GM18873 (cell line): Measurements from ENCODE around the gene TAB2.
"Not testable (repeated sequence)": the region's sequence is repeated elsewhere in the genome, so short reads cannot be mapped to it uniquely, and the experiment has no call there.

Source experiments
- ATAC-seq: cut with Tn5 transposase; IDR thresholded peaks from one replicate; pipeline ENCODE4 v1.9.1; 2021; ENCODE audit warnings: mild to moderate bottlenecking, moderate library complexity, moderate number of reproducible peaks; ENCODE audit not compliant: unreplicated experiment, low FRiP score

TAB2 gene

GRCh38 chr6:149436647-149437046, 119.1 kb downstream of the TAB2 start:
- ATAC-seq: no peak

GRCh38 chr6:149437212-149437611, 119.7 kb downstream of the TAB2 start:
- ATAC-seq: no peak

GRCh38 chr6:149438855-149439254, 121.3 kb downstream of the TAB2 start:
- ATAC-seq: no peak

GRCh38 chr6:149439626-149440025, 122.1 kb downstream of the TAB2 start:
- no peak for ATAC-seq

- no peak for ATAC-seq
Observed at GRCh38 chr6:149440735-149441671, 123.5 kb downstream of the TAB2 start.

- no peak for ATAC-seq
Observed at GRCh38 chr6:149441740-149442139, 124.2 kb downstream of the TAB2 start.

- no peak for ATAC-seq
Observed at GRCh38 chr6:149443411-149444181, 126.1 kb downstream of the TAB2 start.

- not testable (repeated sequence) for ATAC-seq
Observed at GRCh38 chr6:149444360-149445094, 127.0 kb downstream of the TAB2 start.

GRCh38 chr6:149445095-149445466, 127.6 kb downstream of the TAB2 start:
- no peak for ATAC-seq

- no peak for ATAC-seq
Observed at GRCh38 chr6:149445573-149445972, 128.1 kb downstream of the TAB2 start.

GRCh38 chr6:149446791-149447376, 129.4 kb downstream of the TAB2 start:
- no peak for ATAC-seq

GRCh38 chr6:149448821-149449453, 131.4 kb downstream of the TAB2 start:
- no peak for ATAC-seq

GRCh38 chr6:149449831-149450678, 132.5 kb downstream of the TAB2 start:
- ATAC-seq: no peak

- no peak for ATAC-seq
Observed at GRCh38 chr6:149450679-149451375, 133.3 kb downstream of the TAB2 start.

- no peak for ATAC-seq
Observed at GRCh38 chr6:149451376-149452036, 134.0 kb downstream of the TAB2 start.

GRCh38 chr6:149452037-149452939, 134.8 kb downstream of the TAB2 start:
- no peak for ATAC-seq
